H9 (cell line): ENCODE measurements around the gene COL18A1. TPM values are rescaled to one million over a fixed set of nuclear protein-coding genes. Genes with fewer than 3 reads are reported as not detected.

Experiments used
- DNase-seq: peaks from one replicate; pipeline ENCODE4 v3.0.0-alpha.2; 2017
- H2AFZ ChIP-seq: one replicate; pipeline ENCODE4 v1.6.1; 2013; ENCODE audit warnings: mild to moderate bottlenecking, low read length, control low read depth, moderate library complexity
- H2AK5ac ChIP-seq: 2 replicates; pipeline ENCODE4 v1.6.1; 2013; ENCODE audit warnings: low read length, control low read depth, mixed read lengths; ENCODE audit not compliant: insufficient read length
- H2BK120ac ChIP-seq: one replicate; pipeline ENCODE4 v1.6.1; 2013; ENCODE audit warnings: low read depth, mild to moderate bottlenecking, low read length, control low read depth, inconsistent platforms; ENCODE audit not compliant: poor library complexity, severe bottlenecking
- H2BK12ac ChIP-seq: 2 replicates; pipeline ENCODE4 v1.6.1; 2013; ENCODE audit warnings: low read length, control low read depth, mixed read lengths, low read depth; ENCODE audit not compliant: insufficient read length
- H2BK15ac ChIP-seq: 2 replicates; pipeline ENCODE4 v1.6.1; 2013; ENCODE audit warnings: low read depth, low read length, control low read depth
- H2BK20ac ChIP-seq: one replicate; pipeline ENCODE4 v1.6.1; 2013; ENCODE audit warnings: low read depth, mild to moderate bottlenecking, low read length, control low read depth, inconsistent platforms; ENCODE audit not compliant: poor library complexity, severe bottlenecking
- H2BK5ac ChIP-seq: 2 replicates; pipeline ENCODE4 v1.6.1; 2013; ENCODE audit warnings: low read length, control low read depth, mixed read lengths; ENCODE audit not compliant: insufficient read length
- H3K14ac ChIP-seq: 2 replicates; pipeline ENCODE4 v1.6.1; 2013; ENCODE audit warnings: low read length, control low read depth; ENCODE audit not compliant: insufficient read depth
- H3K18ac ChIP-seq: 2 replicates; pipeline ENCODE4 v1.6.1; 2013; ENCODE audit warnings: low read depth, mild to moderate bottlenecking, mixed read lengths, low read length, control low read depth; ENCODE audit not compliant: insufficient read length
- H3K23ac ChIP-seq: 2 replicates; pipeline ENCODE4 v1.6.1; 2013; ENCODE audit warnings: low read length, control low read depth, mixed read lengths, low read depth; ENCODE audit not compliant: insufficient read length
- H3K23me2 ChIP-seq: 2 replicates; pipeline ENCODE4 v1.6.1; 2013; ENCODE audit warnings: low read depth, mild to moderate bottlenecking, mixed read lengths, low read length, control low read depth; ENCODE audit not compliant: insufficient read length, poor library complexity, severe bottlenecking
- H3K27ac ChIP-seq: 2 replicates; pipeline ENCODE4 v1.5.1; 2013; ENCODE audit warnings: low read length, control low read depth, mixed read lengths, low read depth; ENCODE audit not compliant: insufficient read length
- H3K27me3 ChIP-seq: 2 replicates; pipeline ENCODE4 v1.6.1; 2013; ENCODE audit warnings: low read length, control low read depth, inconsistent platforms; ENCODE audit not compliant: insufficient read depth
- H3K4ac ChIP-seq: 2 replicates; pipeline ENCODE4 v1.6.1; 2013; ENCODE audit warnings: low read depth, mild to moderate bottlenecking, control low read depth, inconsistent platforms, low read length, moderate library complexity
- H3K4me1 ChIP-seq: 2 replicates; pipeline ENCODE4 v1.6.1; 2013; ENCODE audit warnings: low read length, control low read depth, inconsistent platforms; ENCODE audit not compliant: insufficient read depth
- H3K4me2 ChIP-seq: 2 replicates; pipeline ENCODE4 v1.6.1; 2013; ENCODE audit warnings: low read length, control low read depth, mixed read lengths; ENCODE audit not compliant: insufficient read length, insufficient read depth
- H3K56ac ChIP-seq: 2 replicates; pipeline ENCODE4 v1.6.1; 2013; ENCODE audit warnings: low read depth, mild to moderate bottlenecking, mixed read lengths, low read length, control low read depth; ENCODE audit not compliant: insufficient read length
- H3K79me1 ChIP-seq: 2 replicates; pipeline ENCODE4 v1.6.1; 2013; ENCODE audit warnings: low read depth, mild to moderate bottlenecking, moderate library complexity, low read length, control low read depth, inconsistent platforms; ENCODE audit not compliant: insufficient read depth, poor library complexity, severe bottlenecking
- H3K79me2 ChIP-seq: 2 replicates; pipeline ENCODE4 v1.6.1; 2013; ENCODE audit warnings: low read length, control low read depth, inconsistent platforms; ENCODE audit not compliant: insufficient read depth
- H3K9ac ChIP-seq: 2 replicates; pipeline ENCODE4 v1.6.1; 2013; ENCODE audit warnings: low read length, control low read depth, mixed read lengths; ENCODE audit not compliant: insufficient read length; ENCODE audit errors: extremely low read depth
- H3K9me3 ChIP-seq: one replicate; pipeline ENCODE4 v1.6.1; 2013; ENCODE audit warnings: low read depth, low read length, inconsistent platforms; ENCODE audit not compliant: control insufficient read depth
- H3T11ph ChIP-seq: one replicate; pipeline ENCODE4 v1.6.1; 2013; ENCODE audit warnings: mild to moderate bottlenecking, low read length, control low read depth, inconsistent platforms
- H4K20me1 ChIP-seq: one replicate; pipeline ENCODE4 v1.6.1; 2013; ENCODE audit not compliant: control insufficient read depth, insufficient read length, insufficient read depth
- H4K5ac ChIP-seq: 2 replicates; pipeline ENCODE4 v1.6.1; 2013; ENCODE audit warnings: low read depth, mild to moderate bottlenecking, mixed read lengths, low read length, control low read depth; ENCODE audit not compliant: insufficient read length
- H4K8ac ChIP-seq: replicated peaks from 2 replicates; pipeline ENCODE4 v1.6.1; 2013; ENCODE audit warnings: low read length, control low read depth, mixed read lengths, low read depth; ENCODE audit not compliant: insufficient read length
- H4K91ac ChIP-seq: 2 replicates; pipeline ENCODE4 v1.6.1; 2013; ENCODE audit warnings: low read depth, mild to moderate bottlenecking, moderate library complexity, mixed read lengths, low read length, control low read depth; ENCODE audit not compliant: insufficient read length
- H3K27ac Mint-ChIP-seq, 3 experiments: 2 replicates in 2 of 3; 3 replicates in 1 of 3; pipeline ENCODE4 v1.8.0; 2020 to 2021; ENCODE audit warnings: mixed read lengths in 3 of 3, mild to moderate bottlenecking in 1 of 3, moderate library complexity in 1 of 3
- H3K27me3 Mint-ChIP-seq: 2 replicates; pipeline ENCODE4 v1.8.0; 2021; ENCODE audit warnings: low read depth, mild to moderate bottlenecking, moderate library complexity, mixed read lengths
- H3K36me3 Mint-ChIP-seq, 3 experiments: 2 replicates in 2 of 3; 3 replicates in 1 of 3; pipeline ENCODE4 v1.8.0; 2020 to 2021; ENCODE audit warnings: low read depth in 3 of 3, mixed read lengths in 3 of 3; ENCODE audit not compliant: insufficient read depth in 1 of 3
- H3K4me1 Mint-ChIP-seq, 2 experiments: 2 replicates each; pipeline ENCODE4 v1.8.0; 2020; ENCODE audit warnings: mixed read lengths in 2 of 2
- H3K4me3 Mint-ChIP-seq, 2 experiments: 2 replicates in 1 of 2; 3 replicates in 1 of 2; pipeline ENCODE4 v1.8.0; 2020 to 2021; ENCODE audit warnings: mild to moderate bottlenecking in 2 of 2, mixed read lengths in 2 of 2, moderate library complexity in 1 of 2
- H3K9me3 Mint-ChIP-seq, 2 experiments: 2 replicates in 1 of 2; 3 replicates in 1 of 2; pipeline ENCODE4 v1.8.0; 2020; ENCODE audit warnings: mild to moderate bottlenecking in 2 of 2, mixed read lengths in 2 of 2, moderate library complexity in 1 of 2
- CTCF ChIP-seq: fragments of 200-600 bp; sonication (generic); conservative IDR thresholded peaks from 3 replicates; pipeline ENCODE4 v1.8.0; 2021; ENCODE audit warnings: antibody characterized with exemption, mild to moderate bottlenecking
- WGBS: extraction: QIAGEN DNeasy Blood & Tissue Kit; methylation state at CpG from one replicate; pipeline ENCODE4 v1.1.7; 2013; ENCODE audit warnings: missing lambda C conversion rate, low lambda C conversion rate, mixed read lengths; ENCODE audit not compliant: insufficient read length; ENCODE audit errors: extremely low coverage; 5-methylcytosine and 5-hydroxymethylcytosine counted together
- total RNA-seq: library from RNA; stranded (reverse); gene quantifications from 2 replicates; pipeline ENCODE4 v1.2.1, GENCODE V29; 2021

COL18A1 gene
- total RNA-seq, 1 experiment from 2014 or later: 232 TPM

DNA sequence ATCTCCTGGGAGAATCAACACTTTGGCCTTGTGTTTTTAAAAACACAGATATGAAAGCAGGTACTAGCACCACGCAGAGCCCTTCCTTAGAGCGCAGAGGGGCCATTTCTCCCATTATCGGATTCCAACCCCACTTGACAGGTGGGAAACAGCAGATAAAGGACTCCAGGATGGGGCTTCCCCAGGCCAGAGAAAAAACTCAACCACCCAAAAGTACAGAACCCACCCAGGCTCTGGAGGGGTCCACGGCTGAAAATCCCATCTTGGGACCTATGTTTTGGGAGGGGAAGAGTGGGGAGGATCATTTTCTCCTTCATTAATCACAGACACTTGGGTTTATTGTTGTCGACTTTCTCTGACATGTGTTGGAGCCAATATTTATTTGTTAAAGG lies 27.1 kb upstream of the COL18A1 start:
- Histone ChIP-seq H4K91ac (no peak overlapping the region), H4K5ac (no peak overlapping the region), H2AK5ac (no peak overlapping the region), H3K23ac (no peak overlapping the region), H3K9ac (no peak overlapping the region), H2BK20ac (no peak overlapping the region), H3T11ph (no peak overlapping the region), H3K14ac (no peak overlapping the region), H3K27ac (no peak overlapping the region), H3K4me1 (no peaks in the 10 kb centered on the region; the same call in 1 of the 2 replicates), H3K4me2 (no peak overlapping the region), H2BK5ac (no peak overlapping the region), H2BK12ac (no peak overlapping the region), H2BK120ac (no peak overlapping the region), H3K4ac (no peak overlapping the region), H3K18ac (no peak overlapping the region), H3K56ac (no peak overlapping the region), H2AFZ (no peak overlapping the region), H3K79me1 (no peaks in the 10 kb centered on the region), H3K79me2 (no peaks in the 10 kb centered on the region), H3K27me3 (no peaks in the 10 kb centered on the region), H4K8ac (no peak overlapping the region), H3K9me3 (no peaks in the 10 kb centered on the region), H2BK15ac (no peak overlapping the region), H4K20me1 (no peaks in the 10 kb centered on the region), H3K23me2 (no peaks in the 10 kb centered on the region)
- Mint-ChIP-seq H3K4me1 (peaks cover 43 to 45% of the 10 kb centered on the region in 2 experiments), H3K36me3 (peaks cover 0 to 21% (median 12%) of the 10 kb centered on the region in 3 experiments; a peak in 6 of 7 replicates), H3K27ac (peak overlapping the region; percentile 91 to 96 (median 91); a peak in 6 of 7 replicates), H3K27me3 (peaks cover 7% of the 10 kb centered on the region), H3K9me3 (peaks cover 23 to 28% of the 10 kb centered on the region in 2 experiments), H3K4me3 (peak overlapping the region in 1 of 2 experiments; percentile 38; a peak in 2 of 5 replicates)
- no peak for DNase-seq
- WGBS: no CpG with 5 or more reads among the region's 5 CpGs
- no peak for TF ChIP-seq CTCF
